Mesothelial cell of epicardium (in vitro differentiated cells): ENCODE results near the gene DLL4. TPM values are rescaled to one million over a fixed set of nuclear protein-coding genes. Genes with fewer than 3 reads are reported as not detected.

Experiments used
- DNase-seq, 2 experiments: peaks; one replicate each; pipeline ENCODE4 v3.0.0; 2021; ENCODE audit warnings: low spot score in 2 of 2; ENCODE audit not compliant: unreplicated experiment in 2 of 2
- H3K27ac Mint-ChIP-seq: 2 replicates; pipeline ENCODE4 v1.8.0; 2021; ENCODE audit warnings: mixed read lengths
- H3K27me3 Mint-ChIP-seq: 2 replicates; pipeline ENCODE4 v1.8.0; 2021; ENCODE audit warnings: low read depth, mixed read lengths
- H3K36me3 Mint-ChIP-seq: 2 replicates; pipeline ENCODE4 v1.8.0; 2021; ENCODE audit warnings: mixed read lengths
- H3K4me1 Mint-ChIP-seq: 2 replicates; pipeline ENCODE4 v1.8.0; 2021; ENCODE audit warnings: mixed read lengths
- H3K4me3 Mint-ChIP-seq: 2 replicates; pipeline ENCODE4 v1.8.0; 2021; ENCODE audit warnings: mild to moderate bottlenecking, moderate library complexity, mixed read lengths
- H3K9me3 Mint-ChIP-seq: 2 replicates; pipeline ENCODE4 v1.8.0; 2021; ENCODE audit warnings: mixed read lengths
- CTCF ChIP-seq: fragments of 200-600 bp; sonication (generic); IDR thresholded peaks from one replicate; pipeline ENCODE4 v1.5.0; 2021; ENCODE audit warnings: antibody characterized with exemption; ENCODE audit not compliant: unreplicated experiment
- total RNA-seq: library from RNA; stranded (reverse); gene quantifications from 3 replicates; pipeline ENCODE4 v1.2.1, GENCODE V29; 2021

DLL4 gene
- total RNA-seq, 1 donor from 2014 or later = 0.31 TPM

- H3K4me3 Mint-ChIP-seq = peak overlapping the region; percentile 99
- peak overlapping the region; percentile 99 for H3K27ac Mint-ChIP-seq
- peaks cover 19% of the 10 kb centered on the region for H3K4me1 Mint-ChIP-seq
- peaks cover 19% of the 10 kb centered on the region for H3K36me3 Mint-ChIP-seq
- peaks cover 1% of the 10 kb centered on the region for H3K27me3 Mint-ChIP-seq
- no peak for TF ChIP-seq CTCF
- no peaks in the 10 kb centered on the region for H3K9me3 Mint-ChIP-seq
- peak in 1 of 2 experiments; percentile 65 for DNase-seq
Observed at GRCh38 chr15:40894681-40895448, 34.3 kb upstream of the DLL4 start.

- H3K4me3 Mint-ChIP-seq = no peak overlapping the region
- H3K4me1 Mint-ChIP-seq = peaks cover 18% of the 10 kb centered on the region
Observed at GRCh38 chr15:40899536-40900207, 29.5 kb upstream of the DLL4 start.

GRCh38 chr15:40900256-40901052 is 28.7 kb upstream of the DLL4 start:
- Mint-ChIP-seq H3K36me3 (peaks cover 39% of the 10 kb centered on the region), H3K4me1 (peaks cover 12% of the 10 kb centered on the region), H3K9me3 (no peaks in the 10 kb centered on the region), H3K27me3 (no peaks in the 10 kb centered on the region), H3K27ac (no peak overlapping the region), H3K4me3 (no peak overlapping the region)
- no peak for TF ChIP-seq CTCF
- no peak for DNase-seq

More at GRCh38 chr15:40899536-40900207, 29.5 kb upstream of the DLL4 start:
- Mint-ChIP-seq H3K27me3 (no peaks in the 10 kb centered on the region), H3K36me3 (peaks cover 39% of the 10 kb centered on the region), H3K9me3 (no peaks in the 10 kb centered on the region), H3K27ac (no peak overlapping the region)
- TF ChIP-seq CTCF = no peak
- no peak for DNase-seq

GRCh38 chr15:40901053-40901443 is 28.1 kb upstream of the DLL4 start:
- Mint-ChIP-seq H3K36me3 (peaks cover 37% of the 10 kb centered on the region), H3K4me3 (no peak overlapping the region), H3K27ac (no peak overlapping the region), H3K9me3 (no peaks in the 10 kb centered on the region), H3K27me3 (no peaks in the 10 kb centered on the region), H3K4me1 (peaks cover 11% of the 10 kb centered on the region)
- no peak for TF ChIP-seq CTCF
- no peak for DNase-seq

GRCh38 chr15:40902605-40903561 is 26.3 kb upstream of the DLL4 start:
- no peak overlapping the region for H3K4me3 Mint-ChIP-seq
- no peak overlapping the region for H3K27ac Mint-ChIP-seq
- DNase-seq = no peak
- peaks cover 9% of the 10 kb centered on the region for H3K4me1 Mint-ChIP-seq
- no peak for TF ChIP-seq CTCF
- no peaks in the 10 kb centered on the region for H3K27me3 Mint-ChIP-seq
- no peaks in the 10 kb centered on the region for H3K9me3 Mint-ChIP-seq
- H3K36me3 Mint-ChIP-seq = peaks cover 28% of the 10 kb centered on the region
